HG03064 (cell line): ENCODE data around the gene FAM90A26.
"Not testable (repeated sequence)": the region's sequence is repeated elsewhere in the genome, so short reads cannot be mapped to it uniquely, and the experiment has no call there.

Source experiments
- ATAC-seq: cut with Tn5 transposase; IDR thresholded peaks from one replicate; pipeline ENCODE4 v1.9.1; 2021; ENCODE audit warnings: low read depth; ENCODE audit not compliant: unreplicated experiment

FAM90A26 gene

DNA sequence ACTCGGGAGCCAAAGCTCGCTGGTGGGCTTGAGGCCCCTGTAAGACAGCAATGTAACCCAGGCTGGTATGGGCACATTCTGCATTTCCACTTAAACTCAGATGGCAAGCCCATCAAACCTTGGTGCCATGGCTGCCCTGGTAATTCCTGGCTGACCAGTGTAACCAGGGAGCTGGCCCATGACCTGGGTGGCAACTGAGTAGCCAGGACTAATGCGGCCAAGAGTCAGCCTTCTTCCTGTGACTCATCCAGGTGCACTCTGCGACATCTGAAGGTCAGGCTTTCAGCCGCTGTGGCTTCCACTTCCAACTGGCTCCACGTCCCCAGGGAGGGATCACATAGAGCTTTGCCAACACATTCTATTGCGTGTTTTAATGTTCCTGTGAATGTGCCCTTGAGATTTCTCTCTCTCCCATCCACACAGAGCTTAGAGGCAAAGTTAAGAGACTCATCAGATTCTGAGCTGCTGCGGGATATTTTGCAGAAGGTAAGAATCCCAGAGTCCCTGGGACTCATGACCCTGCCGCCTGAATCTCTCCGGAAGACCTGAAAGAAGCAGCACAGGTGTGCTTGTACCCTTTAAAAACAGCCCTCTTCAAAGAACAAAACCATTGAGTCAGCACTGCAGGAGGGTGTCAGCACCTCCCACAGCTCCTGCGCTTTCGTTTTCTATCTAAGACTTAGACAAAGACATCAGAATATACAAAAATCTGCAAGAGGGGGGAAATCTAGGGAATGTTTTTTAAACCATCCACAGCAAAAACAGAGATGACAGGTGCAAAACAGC is 14.9 kb upstream of the FAM90A26 start:
- ATAC-seq: not testable (repeated sequence)

DNA sequence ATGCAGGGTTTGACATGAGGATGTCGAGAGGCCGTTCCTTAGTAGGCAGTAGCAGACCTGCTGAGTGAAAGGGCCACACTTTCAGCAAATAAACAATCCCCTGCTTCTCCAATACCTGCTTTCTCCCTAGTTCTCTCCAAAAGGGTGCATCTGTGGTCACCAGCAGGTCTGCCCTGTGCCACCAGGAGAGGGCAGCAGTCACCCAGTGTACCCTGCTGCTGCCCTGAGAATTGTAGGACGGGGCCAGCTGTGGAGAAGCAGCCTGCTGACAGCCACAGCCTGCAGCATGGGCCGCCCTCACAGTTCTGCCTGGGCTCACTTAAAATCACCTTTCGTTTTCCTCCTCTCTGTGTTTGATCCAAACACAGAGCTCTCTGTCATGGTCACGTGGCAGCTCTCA is 11.8 kb upstream of the FAM90A26 start:
- not testable (repeated sequence) for ATAC-seq

DNA sequence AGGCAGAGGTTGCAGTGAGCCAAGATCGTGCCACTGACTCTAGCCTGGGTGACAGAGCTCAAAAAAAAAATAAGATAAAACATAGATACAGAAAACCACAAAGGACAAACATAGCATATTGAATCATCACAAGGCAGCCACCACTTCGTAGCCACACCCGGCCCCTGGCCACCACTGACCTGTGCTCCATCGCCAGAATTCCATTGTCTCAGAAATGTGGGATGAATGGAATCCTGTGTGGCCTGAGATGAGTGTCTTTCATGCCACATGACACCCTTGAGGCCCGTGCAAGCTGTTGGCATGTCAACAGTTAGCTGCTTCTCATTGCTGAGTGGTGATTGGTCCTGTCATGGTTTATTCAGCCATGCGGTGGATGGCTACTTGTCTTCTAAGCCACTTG is 10.2 kb upstream of the FAM90A26 start:
- ATAC-seq: not testable (repeated sequence)

DNA sequence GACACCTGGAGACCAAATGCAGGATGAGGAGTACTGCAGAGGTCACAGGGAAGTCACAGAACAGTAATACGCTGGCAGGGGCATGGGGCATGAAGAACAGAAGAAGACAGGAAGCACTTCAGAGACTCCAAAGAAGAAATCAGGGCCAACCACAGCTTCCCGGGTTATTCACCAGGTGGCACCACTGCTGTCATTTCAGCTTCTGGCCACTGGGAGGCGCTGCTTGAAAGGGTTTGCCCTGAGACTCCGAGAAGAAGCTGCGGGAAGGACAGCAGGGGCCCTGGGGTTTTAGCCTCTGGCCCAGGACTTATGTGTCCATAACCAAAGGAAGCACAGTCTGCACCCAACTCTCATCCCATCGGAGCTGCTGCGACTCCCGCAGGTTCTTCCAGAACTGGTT is 4.2 kb upstream of the FAM90A26 start:
- ATAC-seq: not testable (repeated sequence)

DNA sequence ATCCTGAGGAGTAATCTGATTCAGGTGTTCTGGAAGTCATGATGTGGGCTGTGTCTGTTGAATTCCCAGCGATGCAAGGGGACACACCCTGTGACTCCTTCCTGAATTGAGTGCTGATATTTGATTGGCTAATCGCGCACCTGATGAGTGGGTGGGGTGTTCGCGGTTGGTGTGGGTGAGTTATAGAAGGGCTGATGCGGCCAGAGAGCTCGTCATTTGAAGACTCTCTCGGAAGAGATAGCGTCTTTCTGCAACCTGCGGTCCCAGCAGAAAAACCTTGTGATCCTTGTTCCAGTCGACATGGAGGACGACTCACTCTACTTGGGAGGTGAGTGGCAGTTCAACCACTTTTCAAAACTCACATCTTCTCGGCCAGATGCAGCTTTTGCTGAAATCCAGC is 40.1 kb downstream of the FAM90A26 start, which contains the start of gene USP17L10:
USP17L10 (plus strand) TSS at position 301 of the 400 bp plus-strand sequence; CDS start at position 301, 0 bp downstream.
- ATAC-seq: not testable (repeated sequence)

DNA sequence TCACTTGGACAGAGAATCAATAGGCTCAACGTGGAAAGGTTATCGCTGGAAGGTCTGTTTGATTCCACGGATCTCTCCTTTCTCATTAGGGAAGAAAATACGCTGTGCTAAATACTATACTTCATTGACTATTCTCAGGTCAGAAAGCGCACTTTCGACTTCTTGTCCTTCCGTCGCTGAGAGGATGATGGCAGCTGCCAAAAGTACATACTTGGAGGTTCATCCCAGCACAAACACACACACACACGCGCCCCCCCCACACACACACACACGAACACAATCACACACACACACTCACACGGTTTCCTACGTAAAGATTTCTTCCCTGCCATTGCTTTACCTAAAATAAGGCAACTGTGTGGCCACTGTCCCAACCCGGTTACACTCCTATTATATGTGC is 44.5 kb downstream of the FAM90A26 start:
- ATAC-seq: not testable (repeated sequence)

DNA sequence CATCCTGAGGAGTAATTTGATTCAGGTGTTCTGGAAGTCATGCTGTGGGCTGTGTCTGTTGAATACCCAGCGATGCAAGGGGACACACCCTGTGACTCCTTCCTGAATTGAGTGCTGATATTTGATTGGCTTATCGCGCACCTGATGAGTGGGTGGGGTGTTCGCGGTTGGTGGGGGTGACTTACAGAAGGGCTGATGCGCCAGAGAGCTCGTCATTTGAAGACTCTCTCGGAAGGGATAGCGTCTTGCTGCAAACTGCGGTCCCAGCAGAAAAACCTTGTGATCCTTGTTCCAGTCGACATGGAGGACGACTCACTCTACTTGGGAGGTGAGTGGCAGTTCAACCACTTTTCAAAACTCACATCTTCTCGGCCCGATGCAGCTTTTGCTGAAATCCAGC is 44.9 kb downstream of the FAM90A26 start, which contains the start of gene USP17L11:
USP17L11 (plus strand) TSS at position 301 of the 400 bp plus-strand sequence; CDS start at position 301, 0 bp downstream.
- not testable (repeated sequence) for ATAC-seq

DNA sequence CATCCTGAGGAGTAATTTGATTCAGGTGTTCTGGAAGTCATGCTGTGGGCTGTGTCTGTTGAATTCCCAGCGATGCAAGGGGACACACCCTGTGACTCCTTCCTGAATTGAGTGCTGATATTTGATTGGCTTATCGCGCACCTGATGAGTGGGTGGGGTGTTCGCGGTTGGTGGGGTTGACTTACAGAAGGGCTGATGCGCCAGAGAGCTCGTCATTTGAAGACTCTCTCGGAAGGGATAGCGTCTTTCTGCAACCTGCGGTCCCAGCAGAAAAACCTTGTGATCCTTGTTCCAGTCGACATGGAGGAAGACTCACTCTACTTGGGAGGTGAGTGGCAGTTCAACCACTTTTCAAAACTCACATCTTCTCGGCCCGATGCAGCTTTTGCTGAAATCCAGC is 49.6 kb downstream of the FAM90A26 start, which contains the start of gene USP17L12:
USP17L12 (plus strand) TSS at position 301 of the 400 bp plus-strand sequence; CDS start at position 301, 0 bp downstream.
- not testable (repeated sequence) for ATAC-seq

DNA sequence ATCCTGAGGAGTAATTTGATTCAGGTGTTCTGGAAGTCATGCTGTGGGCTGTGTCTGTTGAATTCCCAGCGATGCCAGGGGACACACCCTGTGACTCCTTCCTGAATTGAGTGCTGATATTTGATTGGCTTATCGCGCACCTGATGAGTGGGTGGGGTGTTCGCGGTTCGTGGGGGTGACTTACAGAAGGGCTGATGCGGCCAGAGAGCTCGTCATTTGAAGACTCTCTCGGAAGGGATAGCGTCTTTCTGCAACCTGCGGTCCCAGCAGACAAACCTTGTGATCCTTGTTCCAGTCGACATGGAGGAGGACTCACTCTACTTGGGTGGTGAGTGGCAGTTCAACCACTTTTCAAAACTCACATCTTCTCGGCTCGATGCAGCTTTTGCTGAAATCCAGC is 54.4 kb downstream of the FAM90A26 start, which contains the start of gene USP17L13:
USP17L13 (plus strand) TSS at position 301 of the 400 bp plus-strand sequence; CDS start at position 301, 0 bp downstream.
- not testable (repeated sequence) for ATAC-seq
